ENCODE measurements around the gene ZZZ3. TPM values are rescaled to one million over a fixed set of nuclear protein-coding genes. Genes with fewer than 3 reads are reported as not detected.

ZZZ3 gene
- polyA plus RNA-seq, 1 of the 3 experiments (the other 2 are of a cell fraction) = 14.2 TPM

DNA sequence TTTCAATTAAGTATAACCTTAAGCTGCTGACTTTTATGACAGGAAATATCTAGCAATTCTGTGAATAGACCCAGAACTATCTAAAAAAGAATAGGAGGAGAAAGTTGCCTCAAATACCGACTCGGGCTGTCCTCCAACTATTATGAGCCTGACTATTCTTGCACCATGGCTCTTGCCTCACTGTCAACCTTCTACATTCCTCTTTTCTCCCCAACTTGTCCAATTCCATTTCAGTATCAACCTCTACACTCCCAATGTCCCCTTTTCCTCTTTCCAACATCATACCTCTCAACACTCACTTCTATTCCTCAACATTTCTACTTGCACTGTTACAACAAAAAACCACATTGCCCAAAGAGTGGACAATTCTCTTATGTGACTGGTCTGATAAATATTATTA, 2.3 kb downstream of the ZZZ3 start (continued):
- TF ChIP-seq ELF1 (IDR thresholded peaks at IDR 0.05) (no peak), NRF1 (IDR thresholded peaks at IDR 0.05; ENCODE audit: low read depth, low read length) (no peak)
- TF ChIP-seq, protein P1, sequence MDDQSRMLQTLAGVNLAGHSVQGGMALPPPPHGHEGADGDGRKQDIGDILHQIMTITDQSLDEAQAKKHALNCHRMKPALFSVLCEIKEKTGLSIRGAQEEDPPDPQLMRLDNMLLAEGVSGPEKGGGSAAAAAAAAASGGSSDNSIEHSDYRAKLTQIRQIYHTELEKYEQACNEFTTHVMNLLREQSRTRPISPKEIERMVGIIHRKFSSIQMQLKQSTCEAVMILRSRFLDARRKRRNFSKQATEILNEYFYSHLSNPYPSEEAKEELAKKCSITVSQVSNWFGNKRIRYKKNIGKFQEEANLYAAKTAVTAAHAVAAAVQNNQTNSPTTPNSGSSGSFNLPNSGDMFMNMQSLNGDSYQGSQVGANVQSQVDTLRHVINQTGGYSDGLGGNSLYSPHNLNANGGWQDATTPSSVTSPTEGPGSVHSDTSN (IDR thresholded peaks at IDR 0.05) = no peak

DNA sequence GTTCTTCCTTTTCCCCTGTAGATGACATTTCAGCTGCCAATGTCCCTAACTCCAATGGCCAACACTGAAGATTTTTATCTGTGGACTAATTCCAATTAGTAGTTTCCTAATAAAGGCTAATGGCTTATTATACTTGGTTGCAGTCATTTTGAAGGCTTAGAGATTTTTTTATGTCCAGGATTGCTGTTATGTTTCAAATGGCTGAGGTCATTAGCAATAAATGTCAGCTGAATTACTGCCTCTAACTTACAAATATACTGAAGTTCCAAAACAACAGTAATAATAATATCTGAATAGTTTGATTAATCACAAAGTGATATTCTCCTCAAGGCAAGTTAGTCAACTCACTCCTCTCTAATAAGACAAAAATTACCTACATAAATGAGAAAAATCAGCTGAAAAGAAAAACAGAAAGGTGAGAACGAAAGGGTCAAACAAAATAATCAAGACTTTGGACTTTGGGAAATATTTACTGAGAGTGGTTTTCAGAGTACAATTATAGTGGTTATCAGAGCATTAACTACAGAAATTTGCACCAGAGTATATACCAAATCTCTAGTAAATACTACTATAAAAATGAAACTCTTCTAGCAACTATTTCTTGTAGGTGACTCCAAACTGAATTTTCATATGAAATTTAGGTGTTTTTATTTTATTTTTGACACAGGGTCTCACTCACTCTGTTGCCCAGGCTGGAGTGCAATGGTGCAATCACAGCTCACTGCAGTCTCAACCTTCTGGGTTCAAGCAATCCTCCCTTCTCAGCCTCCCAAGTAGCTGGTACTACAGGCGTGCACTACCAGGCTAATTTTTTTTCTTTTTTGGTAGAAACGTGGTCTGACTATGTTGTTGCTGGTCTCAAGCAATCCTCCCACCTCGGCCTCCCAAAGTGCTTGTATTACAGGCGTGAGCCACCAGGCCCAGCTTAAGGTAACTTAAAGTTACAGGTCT, 3.5 kb downstream of the ZZZ3 start:
- H3K36me3 ChIP-seq (replicated peaks in 1 of 2; ENCODE audit: control insufficient read depth in 1 of 2, insufficient read depth in 2 of 2, low read length in 1 of 2) = peaks cover 4 to 29% of the 10 kb centered on the region in 2 experiments
- H2AFZ ChIP-seq (ENCODE audit: low read depth) = no peak overlapping the region
- peaks cover 16% of the 10 kb centered on the region for H3F3A ChIP-seq (replicated peaks; ENCODE audit: insufficient read depth)
- TF ChIP-seq SMC3 (IDR thresholded peaks at IDR 0.05; ENCODE audit: low read depth, low read length) (no peak), POLR2AphosphoS5 (IDR thresholded peaks at IDR 0.05; ENCODE audit: low read depth, low read length) (no peak), RAD21 (IDR thresholded peaks at IDR 0.05; ENCODE audit: low read length) (no peak), MEF2A (IDR thresholded peaks at IDR 0.05; ENCODE audit: borderline replicate concordance, low read depth) (no peak), RXRA (IDR thresholded peaks at IDR 0.05; ENCODE audit: borderline replicate concordance, low read depth) (no peak), JUND (IDR thresholded peaks at IDR 0.05) (no peak), NRF1 (IDR thresholded peaks at IDR 0.05; ENCODE audit: low read depth, low read length) (no peak), ELF1 (IDR thresholded peaks at IDR 0.05) (no peak), EP300 (IDR thresholded peaks at IDR 0.05; ENCODE audit: borderline replicate concordance in 1 of 2, low read depth in 1 of 2, low read length in 1 of 2) (no peak), NFIC (IDR thresholded peaks at IDR 0.05; ENCODE audit: borderline replicate concordance) (no peak), TEAD4 (IDR thresholded peaks at IDR 0.05; ENCODE audit: borderline replicate concordance, insufficient read depth) (no peak), RCOR1 (IDR thresholded peaks at IDR 0.05; ENCODE audit: low read length) (no peak), YY1 (IDR thresholded peaks at IDR 0.05; ENCODE audit: low read depth) (no peak), TAF1 (IDR thresholded peaks at IDR 0.05; ENCODE audit: borderline replicate concordance, low read depth, low read length) (no peak)
- TF ChIP-seq, protein P2, sequence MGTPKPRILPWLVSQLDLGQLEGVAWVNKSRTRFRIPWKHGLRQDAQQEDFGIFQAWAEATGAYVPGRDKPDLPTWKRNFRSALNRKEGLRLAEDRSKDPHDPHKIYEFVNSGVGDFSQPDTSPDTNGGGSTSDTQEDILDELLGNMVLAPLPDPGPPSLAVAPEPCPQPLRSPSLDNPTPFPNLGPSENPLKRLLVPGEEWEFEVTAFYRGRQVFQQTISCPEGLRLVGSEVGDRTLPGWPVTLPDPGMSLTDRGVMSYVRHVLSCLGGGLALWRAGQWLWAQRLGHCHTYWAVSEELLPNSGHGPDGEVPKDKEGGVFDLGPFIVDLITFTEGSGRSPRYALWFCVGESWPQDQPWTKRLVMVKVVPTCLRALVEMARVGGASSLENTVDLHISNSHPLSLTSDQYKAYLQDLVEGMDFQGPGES (IDR thresholded peaks at IDR 0.05; ENCODE audit: low read depth, low read length) = no peak
- TF ChIP-seq, protein P3, sequence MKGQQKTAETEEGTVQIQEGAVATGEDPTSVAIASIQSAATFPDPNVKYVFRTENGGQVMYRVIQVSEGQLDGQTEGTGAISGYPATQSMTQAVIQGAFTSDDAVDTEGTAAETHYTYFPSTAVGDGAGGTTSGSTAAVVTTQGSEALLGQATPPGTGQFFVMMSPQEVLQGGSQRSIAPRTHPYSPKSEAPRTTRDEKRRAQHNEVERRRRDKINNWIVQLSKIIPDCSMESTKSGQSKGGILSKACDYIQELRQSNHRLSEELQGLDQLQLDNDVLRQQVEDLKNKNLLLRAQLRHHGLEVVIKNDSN (IDR thresholded peaks at IDR 0.05; ENCODE audit: borderline replicate concordance, low read depth) = no peak
- TF ChIP-seq, protein P4, sequence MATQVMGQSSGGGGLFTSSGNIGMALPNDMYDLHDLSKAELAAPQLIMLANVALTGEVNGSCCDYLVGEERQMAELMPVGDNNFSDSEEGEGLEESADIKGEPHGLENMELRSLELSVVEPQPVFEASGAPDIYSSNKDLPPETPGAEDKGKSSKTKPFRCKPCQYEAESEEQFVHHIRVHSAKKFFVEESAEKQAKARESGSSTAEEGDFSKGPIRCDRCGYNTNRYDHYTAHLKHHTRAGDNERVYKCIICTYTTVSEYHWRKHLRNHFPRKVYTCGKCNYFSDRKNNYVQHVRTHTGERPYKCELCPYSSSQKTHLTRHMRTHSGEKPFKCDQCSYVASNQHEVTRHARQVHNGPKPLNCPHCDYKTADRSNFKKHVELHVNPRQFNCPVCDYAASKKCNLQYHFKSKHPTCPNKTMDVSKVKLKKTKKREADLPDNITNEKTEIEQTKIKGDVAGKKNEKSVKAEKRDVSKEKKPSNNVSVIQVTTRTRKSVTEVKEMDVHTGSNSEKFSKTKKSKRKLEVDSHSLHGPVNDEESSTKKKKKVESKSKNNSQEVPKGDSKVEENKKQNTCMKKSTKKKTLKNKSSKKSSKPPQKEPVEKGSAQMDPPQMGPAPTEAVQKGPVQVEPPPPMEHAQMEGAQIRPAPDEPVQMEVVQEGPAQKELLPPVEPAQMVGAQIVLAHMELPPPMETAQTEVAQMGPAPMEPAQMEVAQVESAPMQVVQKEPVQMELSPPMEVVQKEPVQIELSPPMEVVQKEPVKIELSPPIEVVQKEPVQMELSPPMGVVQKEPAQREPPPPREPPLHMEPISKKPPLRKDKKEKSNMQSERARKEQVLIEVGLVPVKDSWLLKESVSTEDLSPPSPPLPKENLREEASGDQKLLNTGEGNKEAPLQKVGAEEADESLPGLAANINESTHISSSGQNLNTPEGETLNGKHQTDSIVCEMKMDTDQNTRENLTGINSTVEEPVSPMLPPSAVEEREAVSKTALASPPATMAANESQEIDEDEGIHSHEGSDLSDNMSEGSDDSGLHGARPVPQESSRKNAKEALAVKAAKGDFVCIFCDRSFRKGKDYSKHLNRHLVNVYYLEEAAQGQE (IDR thresholded peaks at IDR 0.05; ENCODE audit: low read depth, low read length) = no peak
- TF ChIP-seq, protein P5, sequence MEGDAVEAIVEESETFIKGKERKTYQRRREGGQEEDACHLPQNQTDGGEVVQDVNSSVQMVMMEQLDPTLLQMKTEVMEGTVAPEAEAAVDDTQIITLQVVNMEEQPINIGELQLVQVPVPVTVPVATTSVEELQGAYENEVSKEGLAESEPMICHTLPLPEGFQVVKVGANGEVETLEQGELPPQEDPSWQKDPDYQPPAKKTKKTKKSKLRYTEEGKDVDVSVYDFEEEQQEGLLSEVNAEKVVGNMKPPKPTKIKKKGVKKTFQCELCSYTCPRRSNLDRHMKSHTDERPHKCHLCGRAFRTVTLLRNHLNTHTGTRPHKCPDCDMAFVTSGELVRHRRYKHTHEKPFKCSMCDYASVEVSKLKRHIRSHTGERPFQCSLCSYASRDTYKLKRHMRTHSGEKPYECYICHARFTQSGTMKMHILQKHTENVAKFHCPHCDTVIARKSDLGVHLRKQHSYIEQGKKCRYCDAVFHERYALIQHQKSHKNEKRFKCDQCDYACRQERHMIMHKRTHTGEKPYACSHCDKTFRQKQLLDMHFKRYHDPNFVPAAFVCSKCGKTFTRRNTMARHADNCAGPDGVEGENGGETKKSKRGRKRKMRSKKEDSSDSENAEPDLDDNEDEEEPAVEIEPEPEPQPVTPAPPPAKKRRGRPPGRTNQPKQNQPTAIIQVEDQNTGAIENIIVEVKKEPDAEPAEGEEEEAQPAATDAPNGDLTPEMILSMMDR (IDR thresholded peaks at IDR 0.05) = no peak
- TF ChIP-seq, protein P1 (IDR thresholded peaks at IDR 0.05) = no peak
- no peaks in the 10 kb centered on the region for H3K9me3 ChIP-seq
- peaks cover 20 to 29% of the 10 kb centered on the region in 2 experiments for H3K4me1 ChIP-seq (ENCODE audit: control insufficient read depth in 1 of 2, insufficient read depth in 2 of 2, low read depth in 1 of 2, low read length in 1 of 2)
- no peak overlapping the region for H3K9ac ChIP-seq
- ChIA-PET CTCF (no interaction called here), POLR2A (no interaction called here)
- 94% methylated on average over 5 of the region's 5 CpGs for WGBS (ENCODE audit: low lambda C conversion rate)
- no peaks in the 10 kb centered on the region for H3K27me3 ChIP-seq (ENCODE audit: insufficient read depth)
- no peaks in the 10 kb centered on the region for H3K9me2 ChIP-seq
- H3K27ac ChIP-seq (ENCODE audit: low read depth in 2 of 2, low read length in 1 of 2) = no peak overlapping the region
- DNase-seq = no peak
- no peak overlapping the region; a peak in 1 of 4 replicates for H3K4me3 ChIP-seq (ENCODE audit: low read depth in 2 of 2, low read length in 1 of 2)
- H4K20me1 ChIP-seq (ENCODE audit: insufficient read depth) = peaks cover 34% of the 10 kb centered on the region
- H3K79me2 ChIP-seq (ENCODE audit: insufficient read depth) = peaks cover 85% of the 10 kb centered on the region
- no peak overlapping the region; the same call in 1 of the 2 replicates for H3K4me2 ChIP-seq

Data from SK-N-SH (cell line).